Right lobe of liver (tissue), 4 donors: ENCODE measurements around the gene EIF2B2.

Experiments
- POLR2A ChIP-seq: fragments of 450-650 bp; IDR thresholded peaks from one replicate; pipeline ENCODE4 v1.6.1; 2017; ENCODE audit warnings: antibody characterized with exemption, mild to moderate bottlenecking
- TF ChIP-seq, protein P1 (sequence below), 4 donors: fragments of 200-600 bp in 3 of 4; fragments of 450-650 bp in 1 of 4; IDR thresholded peaks; one replicate each; pipeline versions ENCODE4 v1.5.1 to v1.8.0; 2016 to 2022; ENCODE audit warnings: antibody characterized with exemption in 4 of 4, mild to moderate bottlenecking in 2 of 4
- donor health status: DM: no; HTN: no; CAD: no.
- donor health status: DM: no; HTN: no; CAD: no.
- donor health status: DM: no; HTN: yes; CAD: no.

DNA sequence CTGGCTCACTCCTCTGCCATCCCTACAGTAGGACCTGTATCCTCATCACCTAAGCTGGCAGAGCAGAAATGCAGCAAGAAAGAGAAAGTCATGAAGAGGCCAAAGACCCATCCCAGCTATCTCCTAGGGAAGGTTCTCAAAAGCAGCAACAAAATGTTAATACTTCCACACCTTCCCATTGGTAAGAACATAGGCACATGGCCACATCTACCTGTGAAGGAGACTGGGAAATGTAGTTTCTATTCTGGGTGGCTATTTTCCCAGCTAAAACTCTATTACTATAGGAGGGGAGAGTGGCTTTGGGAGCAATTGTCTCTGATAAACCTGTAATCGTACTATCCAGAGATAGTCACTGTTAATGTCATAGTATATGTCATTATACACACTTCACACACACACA lies 13.7 kb upstream of the EIF2B2 start:
- no peak for TF ChIP-seq POLR2A
- TF ChIP-seq, protein P1, sequence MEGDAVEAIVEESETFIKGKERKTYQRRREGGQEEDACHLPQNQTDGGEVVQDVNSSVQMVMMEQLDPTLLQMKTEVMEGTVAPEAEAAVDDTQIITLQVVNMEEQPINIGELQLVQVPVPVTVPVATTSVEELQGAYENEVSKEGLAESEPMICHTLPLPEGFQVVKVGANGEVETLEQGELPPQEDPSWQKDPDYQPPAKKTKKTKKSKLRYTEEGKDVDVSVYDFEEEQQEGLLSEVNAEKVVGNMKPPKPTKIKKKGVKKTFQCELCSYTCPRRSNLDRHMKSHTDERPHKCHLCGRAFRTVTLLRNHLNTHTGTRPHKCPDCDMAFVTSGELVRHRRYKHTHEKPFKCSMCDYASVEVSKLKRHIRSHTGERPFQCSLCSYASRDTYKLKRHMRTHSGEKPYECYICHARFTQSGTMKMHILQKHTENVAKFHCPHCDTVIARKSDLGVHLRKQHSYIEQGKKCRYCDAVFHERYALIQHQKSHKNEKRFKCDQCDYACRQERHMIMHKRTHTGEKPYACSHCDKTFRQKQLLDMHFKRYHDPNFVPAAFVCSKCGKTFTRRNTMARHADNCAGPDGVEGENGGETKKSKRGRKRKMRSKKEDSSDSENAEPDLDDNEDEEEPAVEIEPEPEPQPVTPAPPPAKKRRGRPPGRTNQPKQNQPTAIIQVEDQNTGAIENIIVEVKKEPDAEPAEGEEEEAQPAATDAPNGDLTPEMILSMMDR (IDR thresholded peaks at IDR 0.05) = no peak
